Measurements from ENCODE around the gene DCTN4. TPM values are rescaled to one million over a fixed set of nuclear protein-coding genes. Genes with fewer than 3 reads are reported as not detected.

DCTN4 gene
- polyA plus RNA-seq, 2 of the 4 experiments (the other 2 are of a cell fraction) = 18.7 to 38.4 TPM

GRCh38 chr5:150783422-150783928 is 24.7 kb upstream of the DCTN4 start:
- ATAC-seq (no peak), FAIRE-seq (no peak), DNase-seq (ENCODE audit: low read depth in 1 of 2, low spot score in 1 of 2) (no peak)
- TF ChIP-seq HDAC2 (IDR thresholded peaks at IDR 0.05) (no peak), USF2 (IDR thresholded peaks at IDR 0.05) (no peak), JUNB (IDR thresholded peaks at IDR 0.05) (no peak), BCL3 (IDR thresholded peaks at IDR 0.05) (no peak), RCOR1 (IDR thresholded peaks at IDR 0.05; ENCODE audit: low read depth, low read length) (no peak), CTCF (IDR thresholded peaks at IDR 0.05) (no peak), EHF (CRISPR knock-in tag; IDR thresholded peaks at IDR 0.05) (no peak), ELK1 (IDR thresholded peaks at IDR 0.05; ENCODE audit: low read depth, low read length) (no peak), GATA3 (IDR thresholded peaks at IDR 0.05; ENCODE audit: borderline replicate concordance) (no peak), PHF8 (IDR thresholded peaks at IDR 0.05; ENCODE audit: borderline replicate concordance, low read depth) (no peak), EP300 (IDR thresholded peaks at IDR 0.05) (no peak), RARB (CRISPR knock-in tag; IDR thresholded peaks at IDR 0.05) (no peak), CEBPB (IDR thresholded peaks at IDR 0.05) (no peak), MYC (IDR thresholded peaks at IDR 0.05; ENCODE audit: borderline replicate concordance, low read length) (no peak)
- H3K4me3 ChIP-seq = no peak overlapping the region
- 58% methylated on average over 7 of the region's 7 CpGs for WGBS (ENCODE audit: missing lambda C conversion rate)
- ChIA-PET POLR2A (no interaction called here), CTCF (interaction anchor here (0.5 to 3.5 kb wide), 3 partner anchors 18 to 112 kb away, joined by 3 to 16 read pairs (median 4); no protein-coding TSS in a partner anchor)
- no peak overlapping the region for H3K27ac ChIP-seq
- peaks cover 13% of the 10 kb centered on the region; the same call in 2 of the 3 replicates for H3K9me3 ChIP-seq
- peaks cover 4% of the 10 kb centered on the region; the same call in 1 of the 3 replicates for H3K4me1 ChIP-seq
- H3K4me2 ChIP-seq = no peak overlapping the region

- ATAC-seq = no peak
Observed at GRCh38 chr5:150782850-150783249, 24.0 kb upstream of the DCTN4 start.

More at GRCh38 chr5:150782850-150783249, 24.0 kb upstream of the DCTN4 start:
- POLR2A ChIA-PET = no interaction called here
- Histone ChIP-seq H3K4me2 (no peak overlapping the region), H3K4me3 (no peak overlapping the region), H3K27ac (no peak overlapping the region), H3K9me3 (peaks cover 13% of the 10 kb centered on the region; the same call in 2 of the 3 replicates), H3K4me1 (peaks cover 8% of the 10 kb centered on the region)
- CTCF ChIA-PET = interaction anchor here (0.7 to 3.5 kb wide), 2 partner anchors 18 to 112 kb away, joined by 3 to 16 read pairs; no protein-coding TSS in a partner anchor
- WGBS (ENCODE audit: missing lambda C conversion rate) = 71% methylated on average over 3 of the region's 3 CpGs
- FAIRE-seq = no peak
- no peak for DNase-seq (ENCODE audit: low read depth in 1 of 2, low spot score in 1 of 2)
- no peak for TF ChIP-seq REST (IDR thresholded peaks at IDR 0.05)
- TF ChIP-seq EP300 (IDR thresholded peaks at IDR 0.05) = no peak
- no peak for TF ChIP-seq USF2 (IDR thresholded peaks at IDR 0.05)
- TF ChIP-seq NFE2L2 (conservative IDR thresholded peaks at IDR 0.05; ENCODE audit: low read length) = no peak
- TF ChIP-seq FOSL2 (IDR thresholded peaks at IDR 0.05) = no peak
- no peak for TF ChIP-seq FOSL2 (CRISPR knock-in tag; IDR thresholded peaks at IDR 0.05)
- TF ChIP-seq HES2 (IDR thresholded peaks at IDR 0.05) = no peak
- no peak for TF ChIP-seq MAZ (IDR thresholded peaks at IDR 0.05; ENCODE audit: borderline replicate concordance, low read depth, low read length)
